GM18868 (cell line): ENCODE results near the gene SLC66A2.

ENCODE experiments used
- ATAC-seq: cut with Tn5 transposase; IDR thresholded peaks from one replicate; pipeline ENCODE4 v1.9.1; 2021; ENCODE audit warnings: mild to moderate bottlenecking, moderate library complexity; ENCODE audit not compliant: unreplicated experiment

SLC66A2 gene

DNA sequence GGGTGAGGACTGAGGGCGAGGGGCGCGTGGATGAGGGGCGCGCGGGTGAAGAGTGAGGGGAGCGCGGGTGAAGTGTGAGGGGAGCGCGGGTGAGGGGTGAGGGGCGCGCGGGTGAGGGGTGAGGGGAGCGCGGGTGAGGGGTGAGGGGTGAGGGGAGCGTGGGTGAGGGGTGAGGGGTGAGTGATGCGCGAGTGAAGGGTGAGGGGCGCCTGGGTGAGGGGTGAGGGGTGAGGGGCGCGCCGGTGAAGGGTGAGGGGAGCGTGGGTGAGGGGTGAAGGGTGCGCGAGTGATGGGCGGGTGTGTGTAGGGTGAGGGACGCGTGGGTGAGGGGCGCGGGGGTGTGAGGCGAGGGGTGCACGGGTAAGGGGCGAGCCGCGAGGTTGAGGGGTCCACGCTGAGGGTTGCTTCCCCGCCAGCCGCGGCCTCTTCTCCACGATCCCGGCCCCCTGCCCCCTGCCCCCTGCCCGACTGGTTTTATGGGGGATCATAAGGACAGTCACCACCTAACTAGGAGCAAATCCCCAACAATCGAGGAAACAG, 1.1 kb upstream of the SLC66A2 start:
- ATAC-seq = no peak

DNA sequence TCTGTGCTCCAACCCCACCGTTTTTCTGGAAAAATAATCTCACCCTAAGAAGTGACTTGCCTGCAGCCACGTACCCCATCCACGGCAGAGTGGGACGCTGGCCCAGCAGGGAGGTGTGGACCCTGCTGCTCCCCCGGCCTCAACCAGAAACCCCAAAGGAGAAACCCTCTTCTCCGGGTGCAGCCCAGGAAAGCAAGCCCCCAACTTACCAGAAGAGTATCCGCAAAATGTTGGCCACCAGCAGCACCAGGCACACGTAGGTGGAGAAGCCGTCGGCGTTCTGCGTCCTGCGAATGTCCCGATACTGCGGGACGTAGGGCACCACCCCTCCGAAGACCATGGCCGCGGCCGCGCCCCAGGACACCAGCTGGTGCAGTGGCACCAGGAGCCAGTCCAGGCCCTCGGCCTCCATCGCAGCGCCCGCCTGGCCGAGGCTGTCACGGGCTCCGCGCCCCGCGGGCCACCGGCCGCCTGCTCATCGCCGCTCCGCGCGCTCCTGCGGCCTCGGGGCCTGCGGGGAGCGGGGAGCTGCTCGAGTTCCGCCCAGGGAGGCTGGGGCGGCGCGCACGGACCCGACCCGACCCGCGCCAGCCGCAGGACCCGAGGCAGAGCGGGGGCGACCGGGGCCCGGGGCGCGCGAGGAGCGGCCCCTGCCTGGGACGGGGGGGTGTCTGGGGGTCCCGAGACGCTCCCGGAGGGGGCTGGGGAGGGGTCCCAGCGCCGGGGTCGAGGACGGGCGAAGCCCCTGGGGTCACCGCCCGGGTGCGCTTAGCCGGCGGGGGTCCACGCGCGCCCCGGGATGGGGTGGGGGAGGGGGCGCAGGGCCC, 725 bp downstream of the SLC66A2 start:
- ATAC-seq = no peak

DNA sequence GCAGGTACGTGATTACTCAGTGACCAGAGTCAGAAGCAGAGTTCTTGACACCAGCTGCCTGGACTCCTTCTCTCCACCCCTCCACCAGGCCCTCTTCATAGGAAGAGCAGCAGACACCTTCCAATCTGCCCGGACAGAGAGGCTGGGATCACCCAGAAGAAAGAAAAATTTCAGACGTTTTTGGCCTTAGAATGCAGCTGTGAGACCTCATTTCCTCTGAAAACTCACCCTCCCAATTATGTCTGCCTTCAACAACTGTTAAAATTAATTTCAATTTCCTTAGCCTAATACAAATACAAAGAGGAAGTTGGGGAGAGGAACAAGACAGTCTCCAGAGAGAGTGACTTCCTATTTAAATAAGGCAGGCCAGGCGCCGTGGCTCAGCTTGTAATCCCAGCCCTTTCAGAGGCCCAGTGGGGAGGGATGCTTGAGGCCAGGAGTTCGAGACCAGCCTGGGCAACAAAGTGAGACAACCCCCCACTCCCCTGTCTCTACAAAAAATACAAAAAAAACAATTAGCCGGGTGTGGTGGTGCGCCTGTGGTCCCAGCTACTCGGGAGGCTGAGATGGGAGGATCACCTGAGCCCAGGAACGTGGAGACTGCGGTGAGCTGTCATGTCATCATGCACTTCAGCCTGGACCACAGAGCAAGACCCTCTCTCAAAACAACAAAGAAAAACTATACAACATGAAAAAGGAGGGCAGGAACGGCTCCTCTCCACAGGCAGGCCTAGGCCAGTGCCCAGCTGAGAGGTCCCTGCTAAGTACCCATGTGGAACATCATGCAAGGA, 1.6 kb downstream of the SLC66A2 start:
- ATAC-seq = no peak

DNA sequence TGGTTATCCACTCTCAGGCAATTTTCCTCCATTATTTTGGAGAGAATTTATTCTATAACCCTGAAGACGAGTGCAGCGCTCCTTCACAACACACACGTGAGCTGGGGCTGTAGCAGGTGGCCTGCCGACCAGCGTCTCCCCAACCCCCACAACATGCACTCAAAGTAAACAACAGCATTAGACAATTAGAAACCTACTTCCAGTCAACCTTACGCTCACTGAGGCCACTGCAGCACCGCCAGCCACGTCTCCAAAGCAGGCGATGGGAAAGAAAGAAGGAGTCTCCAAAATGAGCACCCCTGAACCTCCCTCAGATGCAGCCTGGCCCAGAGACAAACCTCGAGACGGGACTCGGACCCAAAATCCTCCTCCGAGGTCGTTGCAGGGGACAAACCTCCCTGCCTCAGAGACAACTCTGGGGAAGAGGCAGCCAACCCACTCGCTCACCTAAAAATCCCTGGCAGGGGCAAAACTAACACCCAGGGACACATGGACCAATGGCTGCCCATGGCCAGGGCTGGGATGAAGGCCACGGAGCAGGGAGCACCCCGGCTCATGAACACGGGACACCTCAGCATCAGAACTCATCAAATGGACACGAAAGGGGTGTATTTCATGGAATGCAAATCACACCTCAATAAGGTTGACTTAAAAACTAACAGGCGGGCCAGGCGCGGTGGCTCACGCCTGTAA, 2.6 kb downstream of the SLC66A2 start:
- ATAC-seq = no peak

DNA sequence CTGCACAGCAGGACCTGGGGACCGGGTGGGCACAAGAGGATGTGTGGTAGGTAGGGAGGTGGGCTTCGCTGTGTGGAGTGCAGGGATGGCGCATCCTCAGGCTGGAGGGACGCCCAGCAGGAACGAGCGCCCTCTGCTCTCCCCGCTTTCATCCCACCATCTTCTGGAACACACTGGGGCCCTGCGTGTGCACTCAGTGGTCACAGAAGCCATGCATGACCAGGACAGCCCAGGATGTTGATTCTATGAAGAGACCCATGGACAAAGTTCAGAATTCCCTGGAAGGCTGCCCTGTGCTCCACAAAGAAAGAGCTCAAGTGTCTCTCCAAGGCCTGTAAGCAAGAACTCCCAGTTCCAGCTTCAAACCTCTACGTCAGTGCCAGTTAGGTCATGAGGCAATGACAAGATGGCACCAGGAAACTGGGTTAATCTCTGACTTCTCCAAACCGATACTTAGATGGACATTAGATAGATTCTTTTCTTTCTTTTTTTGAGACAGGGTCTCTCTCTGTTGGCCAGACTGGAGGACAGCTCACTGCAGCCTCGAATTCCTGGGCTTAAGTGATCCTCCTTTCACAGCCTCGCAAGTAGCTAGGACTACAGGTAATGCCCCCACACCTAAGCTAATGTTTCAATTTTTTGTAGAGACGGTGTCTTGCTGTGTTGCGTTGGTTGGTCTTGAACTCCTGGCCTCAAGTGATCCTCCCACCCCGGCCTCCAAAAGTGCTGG, 3.4 kb downstream of the SLC66A2 start:
- ATAC-seq = no peak

DNA sequence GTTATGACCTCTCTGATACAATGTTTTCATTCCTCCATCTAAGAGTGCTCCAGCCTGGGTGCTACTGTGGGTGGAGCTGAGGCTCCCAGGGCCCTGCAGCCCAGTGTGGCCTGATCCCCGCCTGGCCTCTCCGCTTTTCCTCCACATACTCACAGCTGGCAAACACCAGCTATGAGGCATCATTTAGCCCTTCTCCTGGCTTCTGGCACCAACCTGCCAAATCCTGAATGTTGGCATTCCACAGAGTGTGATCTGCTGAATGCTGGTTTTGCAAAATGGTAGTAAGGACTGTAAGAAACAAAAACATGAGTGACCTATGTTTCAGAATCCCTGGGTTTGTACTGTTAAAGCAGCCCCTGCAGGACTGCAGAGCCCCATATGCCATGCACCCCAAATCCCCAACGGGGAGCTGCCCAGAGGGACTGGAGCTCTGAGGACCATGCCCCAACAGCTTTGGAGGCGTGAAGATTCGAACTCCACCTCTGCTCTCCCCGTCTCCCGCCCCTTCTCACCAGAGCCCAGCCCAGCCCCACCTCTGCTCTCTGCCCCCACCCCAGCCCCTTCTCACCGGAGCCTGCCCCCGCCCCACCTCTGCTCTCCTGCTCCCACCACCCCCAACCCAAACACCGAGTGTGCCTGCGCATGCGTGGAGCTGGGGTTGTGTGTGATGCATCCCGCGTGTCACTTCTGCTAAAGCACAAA, 4.2 kb downstream of the SLC66A2 start:
- ATAC-seq = no peak

DNA sequence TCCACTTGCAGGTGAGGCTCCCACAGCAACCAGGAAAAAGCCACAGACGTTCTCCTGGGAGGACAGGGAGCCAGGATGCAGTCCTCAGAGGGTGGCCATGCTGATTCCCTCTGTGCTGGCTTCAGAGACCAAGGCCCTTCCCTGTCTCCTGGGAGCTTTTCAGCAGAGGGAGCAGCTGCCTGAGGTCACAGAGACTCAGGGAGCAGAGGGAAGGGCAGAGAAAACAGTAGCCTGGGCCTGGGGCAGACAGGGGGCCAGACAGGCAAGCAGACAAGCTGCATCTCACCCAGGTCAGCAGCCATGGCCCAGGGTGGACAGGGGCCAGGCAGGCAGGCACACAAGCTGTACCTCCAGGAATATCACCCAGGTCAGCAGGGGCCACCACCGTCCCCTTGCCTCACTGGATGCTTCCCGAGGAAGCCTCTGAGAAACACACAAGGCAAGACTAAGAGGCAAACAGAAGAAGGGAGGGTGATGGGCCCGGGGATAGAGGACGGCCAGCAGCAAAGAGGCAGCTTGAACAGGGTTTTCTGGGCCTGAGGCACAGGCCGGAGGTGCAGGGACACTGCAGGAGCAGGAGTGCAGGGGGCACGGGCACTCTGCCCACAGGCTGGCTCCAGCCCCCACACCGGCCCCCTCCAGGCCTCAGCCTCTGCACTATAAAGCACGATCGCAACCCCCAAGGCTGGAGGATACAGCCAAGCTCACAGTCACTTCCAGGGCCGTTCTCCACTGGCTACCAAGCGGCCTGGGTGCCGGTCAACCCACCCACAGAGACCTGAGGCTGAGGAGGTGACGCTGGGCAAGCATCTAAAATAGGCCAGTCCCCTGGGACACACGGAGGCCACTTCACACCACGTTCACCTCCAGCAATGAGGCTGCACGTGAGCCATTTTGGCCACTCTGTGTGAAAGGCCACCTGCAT, 6.1 kb downstream of the SLC66A2 start:
- ATAC-seq = no peak

DNA sequence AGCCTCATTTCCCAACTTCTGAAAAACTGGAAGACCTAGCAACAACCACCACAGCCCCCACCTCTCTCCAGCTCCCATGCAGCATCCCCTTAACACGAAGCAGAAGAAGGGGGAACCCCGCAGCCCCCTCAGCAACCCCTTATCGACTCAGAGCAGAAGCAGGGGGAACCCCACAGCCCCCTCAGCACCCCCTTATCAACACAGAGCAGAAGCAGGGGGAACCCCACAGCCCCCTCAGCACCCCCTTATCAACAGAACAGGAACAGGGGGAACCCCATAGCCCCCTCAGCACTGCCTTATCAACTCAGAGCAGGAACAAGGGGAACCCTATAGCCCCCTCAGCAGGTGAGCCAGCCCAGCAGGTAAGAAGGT, 6.7 kb downstream of the SLC66A2 start:
- ATAC-seq = peak; percentile 33

DNA sequence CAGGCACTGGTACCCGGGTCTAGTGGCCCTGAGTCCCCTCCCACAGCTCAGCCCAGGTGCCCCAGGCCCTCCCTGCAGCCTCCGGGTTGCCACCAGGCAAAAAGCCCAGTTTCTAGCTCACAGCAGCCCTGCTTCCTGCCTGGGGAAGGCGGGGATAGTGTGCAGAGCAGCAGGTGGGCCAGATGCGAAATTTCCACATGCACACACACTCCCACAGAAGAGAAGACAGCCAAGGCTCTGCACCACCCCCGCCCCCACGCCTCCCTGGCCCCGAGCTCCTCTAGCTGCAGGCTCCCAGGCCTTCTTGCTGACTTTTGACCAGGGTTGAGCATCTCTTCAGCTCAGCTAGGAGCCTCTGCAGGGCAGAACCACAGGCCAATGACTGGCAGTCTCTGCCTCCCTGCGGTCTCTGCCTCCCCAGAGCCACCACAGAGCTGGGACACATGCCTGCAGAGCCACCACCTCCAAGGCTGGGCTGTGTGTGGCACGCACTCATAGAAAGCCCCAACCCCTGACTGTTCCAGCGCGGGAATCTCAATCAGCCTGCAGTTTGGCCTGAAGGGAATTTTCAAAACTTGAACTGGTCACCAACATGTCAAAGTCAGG, 7.2 kb downstream of the SLC66A2 start:
- peak; percentile 84 for ATAC-seq

DNA sequence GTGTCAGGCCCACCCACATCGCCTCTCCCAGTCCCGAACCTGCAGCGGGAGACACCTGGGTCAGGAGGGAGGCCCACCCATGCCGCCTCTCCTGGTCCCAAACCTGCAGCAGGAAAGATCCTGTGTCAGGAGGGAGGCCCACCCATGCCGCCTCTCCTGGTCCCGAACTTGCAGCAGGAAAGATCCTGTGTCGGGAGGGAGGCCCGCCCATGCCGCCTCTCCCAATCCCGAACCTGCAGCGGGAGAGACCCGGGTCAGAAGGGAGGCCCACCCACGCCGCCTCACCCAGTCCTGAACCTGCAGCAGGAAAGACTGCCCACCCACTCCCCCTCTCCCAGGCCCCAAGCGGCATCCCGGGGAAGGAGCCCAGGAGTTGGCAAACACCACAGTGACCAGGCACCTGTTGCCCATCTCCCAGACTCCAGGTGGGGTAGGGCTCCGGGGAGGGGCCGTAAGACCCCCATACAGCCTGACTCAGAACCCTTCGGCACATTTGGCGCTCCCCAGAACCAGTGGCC, 7.8 kb downstream of the SLC66A2 start:
- ATAC-seq = no peak

DNA sequence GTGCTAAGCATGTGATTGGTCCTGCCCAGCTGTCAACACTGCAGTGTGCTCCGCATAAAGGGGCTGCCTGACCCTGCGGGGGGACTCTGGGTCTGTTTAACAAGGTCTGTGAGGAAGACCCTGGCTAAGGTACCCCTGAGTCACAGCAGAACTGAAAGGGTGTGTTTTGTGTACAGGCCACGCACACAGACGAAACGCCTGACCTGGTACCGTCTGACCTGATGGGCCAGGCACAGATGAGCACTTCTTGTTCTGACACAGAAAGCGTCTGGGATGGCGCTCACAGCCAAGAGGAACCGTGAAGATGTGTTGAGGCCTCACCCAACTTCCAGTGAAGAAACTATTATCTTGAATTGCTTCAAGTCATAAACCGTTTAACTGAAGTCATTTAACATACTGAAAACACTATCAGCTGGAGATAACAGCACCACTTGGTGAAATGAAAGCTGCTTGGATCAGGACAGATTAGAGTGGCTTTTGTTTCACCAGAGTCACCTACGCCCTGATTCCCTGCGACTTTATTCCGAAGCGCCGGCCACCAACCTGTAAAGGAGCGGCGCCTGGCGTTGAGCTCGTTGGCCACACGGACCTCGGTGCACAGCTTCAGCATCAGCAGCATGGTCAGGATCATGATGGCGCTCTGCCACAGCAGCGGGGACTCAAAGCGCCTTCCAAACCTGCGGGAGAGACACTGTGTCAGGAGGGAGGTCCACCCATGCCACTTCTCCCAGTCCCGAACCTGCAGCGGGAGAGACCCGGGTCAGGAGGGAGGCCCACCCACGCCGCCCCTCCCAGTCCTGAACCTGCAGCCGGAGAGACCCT, 8.5 kb downstream of the SLC66A2 start:
- no peak for ATAC-seq

DNA sequence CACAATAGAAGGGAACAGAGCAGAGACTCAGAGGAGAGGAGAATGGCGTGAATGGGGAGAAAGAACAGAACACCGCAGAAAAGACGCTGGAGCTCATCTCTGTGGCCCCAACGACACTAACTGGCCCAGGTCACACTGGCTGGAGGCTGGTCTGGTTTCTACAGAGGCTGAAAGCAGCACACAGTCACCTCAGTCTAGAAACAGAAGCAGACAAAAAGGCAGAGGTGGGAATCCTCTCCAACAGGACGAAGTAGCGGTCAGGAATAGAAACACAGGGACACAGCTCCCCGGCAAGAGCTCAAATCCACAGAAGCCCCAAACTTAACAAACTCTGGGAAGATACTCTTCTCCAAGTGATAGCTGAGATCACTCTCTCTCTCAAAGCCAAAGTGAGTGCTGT, 9.2 kb downstream of the SLC66A2 start:
- ATAC-seq = no peak

DNA sequence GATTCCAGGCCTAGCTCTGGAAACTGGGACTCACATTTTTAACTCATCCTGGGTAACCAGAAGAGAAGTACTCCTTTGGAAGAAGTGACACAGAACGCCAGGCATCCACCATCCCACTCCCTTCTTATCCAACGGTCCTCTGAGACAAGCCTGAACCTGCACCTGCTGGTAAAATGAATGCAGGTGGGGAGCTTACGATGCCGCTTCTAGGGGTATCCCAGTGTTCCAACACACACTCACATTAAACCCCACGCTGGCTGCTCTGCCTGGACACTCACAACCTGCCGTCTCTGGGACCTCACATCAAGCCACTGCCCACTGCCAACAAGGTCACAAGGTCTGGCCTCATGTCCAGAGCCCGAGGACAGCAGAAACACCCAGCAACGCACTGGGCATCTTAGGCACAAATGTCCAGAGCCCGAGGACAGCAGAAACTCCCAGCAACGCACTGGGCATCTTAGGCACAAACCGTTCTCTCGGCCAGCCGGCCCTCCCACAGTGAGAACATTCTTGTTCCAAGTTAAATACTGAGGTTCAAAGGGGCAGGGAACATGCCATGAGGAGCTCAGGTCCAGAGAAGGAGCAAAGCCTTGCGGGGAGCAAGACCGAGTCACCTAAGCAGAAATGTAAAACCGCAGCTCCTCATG, 9.9 kb downstream of the SLC66A2 start:
- no peak for ATAC-seq

DNA sequence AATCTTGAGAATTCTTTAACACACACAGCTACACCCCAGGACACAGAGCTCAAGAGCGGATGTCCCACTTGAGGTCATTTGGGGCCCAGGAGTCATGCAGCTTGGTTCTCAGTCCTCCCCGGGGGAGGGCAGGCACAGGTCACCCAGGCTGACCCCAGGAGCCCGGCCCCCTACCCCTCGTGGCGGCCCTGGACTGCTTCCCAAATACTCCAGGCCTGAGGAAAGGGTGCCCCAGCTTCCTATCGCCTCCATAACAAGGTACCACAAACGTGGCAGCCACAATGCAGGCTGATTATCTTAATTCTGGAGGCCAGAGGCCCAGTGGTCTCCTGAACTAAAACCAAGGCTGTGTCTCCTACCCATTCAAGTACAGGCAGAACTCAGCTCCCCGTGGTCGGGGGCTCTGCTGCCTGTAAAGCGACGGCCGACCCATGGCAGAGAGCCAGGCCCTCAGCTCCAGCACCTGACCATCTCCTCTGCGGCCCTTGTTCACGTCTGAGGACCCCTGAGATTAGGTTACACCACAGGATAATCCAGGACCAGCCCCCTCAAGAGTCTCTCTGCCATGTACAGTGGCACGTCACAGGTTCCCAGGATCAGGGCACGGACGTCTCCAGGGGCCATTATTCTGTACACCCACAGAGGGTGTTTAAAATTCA, 10.5 kb downstream of the SLC66A2 start:
- ATAC-seq = no peak

DNA sequence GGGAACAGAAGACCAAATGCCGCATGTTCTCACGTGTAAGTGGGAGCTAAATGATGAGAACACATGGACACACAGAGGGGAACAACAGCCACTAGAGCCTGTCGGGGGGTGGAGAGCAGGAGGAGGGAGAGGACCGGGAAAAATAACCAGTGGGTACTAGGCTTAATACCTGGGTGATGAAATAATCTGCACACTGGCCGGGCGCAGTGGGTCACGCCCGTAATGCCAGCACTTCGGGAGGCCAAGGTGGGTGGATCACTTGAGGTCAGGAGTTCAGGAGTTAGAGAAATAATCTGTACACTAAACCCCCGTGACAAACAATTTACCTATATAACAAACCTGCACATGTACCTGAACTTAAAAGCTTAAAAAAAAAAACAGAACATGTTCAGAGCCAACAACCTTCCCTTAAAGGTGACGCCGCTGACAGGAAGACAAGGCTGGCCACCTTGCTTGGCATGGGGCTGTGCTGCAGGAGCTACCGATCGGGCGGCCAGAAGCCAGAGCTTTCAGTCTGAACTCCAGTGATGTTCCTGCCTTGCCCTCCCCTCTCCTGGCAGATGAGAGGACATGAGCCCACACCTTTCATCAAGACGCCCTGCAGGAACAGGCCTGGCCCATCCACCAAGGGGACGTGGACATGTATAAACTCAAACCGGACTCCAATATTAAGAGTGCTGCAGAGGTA, 11.2 kb downstream of the SLC66A2 start:
- ATAC-seq = no peak

DNA sequence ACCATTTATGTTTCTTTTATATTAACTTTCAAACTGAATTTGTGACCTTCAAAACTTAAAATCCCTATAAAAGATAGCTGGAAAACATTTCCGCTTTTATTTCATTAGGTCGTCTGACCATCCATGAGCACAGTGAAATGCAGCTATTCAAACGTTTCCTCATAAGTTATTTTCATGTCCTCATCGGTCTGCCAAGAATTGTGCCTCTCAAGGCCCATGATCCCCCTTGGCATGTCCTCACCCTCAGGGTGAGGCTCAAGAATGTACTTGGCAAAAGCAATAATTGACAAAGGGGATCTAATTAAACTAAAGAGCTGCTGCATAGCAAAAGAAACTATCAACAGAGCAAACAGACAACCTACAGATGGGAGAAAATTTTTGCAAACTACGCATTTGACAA, 12.4 kb downstream of the SLC66A2 start:
- ATAC-seq = no peak
